Fibroblast of gingiva (primary cell): ENCODE results near the gene SALL1.

Experiments used
- DNase-seq: peaks from one replicate; pipeline ENCODE4 v3.0.0-alpha.2; 2011; ENCODE audit warnings: low read depth

The SALL1 gene

DNA sequence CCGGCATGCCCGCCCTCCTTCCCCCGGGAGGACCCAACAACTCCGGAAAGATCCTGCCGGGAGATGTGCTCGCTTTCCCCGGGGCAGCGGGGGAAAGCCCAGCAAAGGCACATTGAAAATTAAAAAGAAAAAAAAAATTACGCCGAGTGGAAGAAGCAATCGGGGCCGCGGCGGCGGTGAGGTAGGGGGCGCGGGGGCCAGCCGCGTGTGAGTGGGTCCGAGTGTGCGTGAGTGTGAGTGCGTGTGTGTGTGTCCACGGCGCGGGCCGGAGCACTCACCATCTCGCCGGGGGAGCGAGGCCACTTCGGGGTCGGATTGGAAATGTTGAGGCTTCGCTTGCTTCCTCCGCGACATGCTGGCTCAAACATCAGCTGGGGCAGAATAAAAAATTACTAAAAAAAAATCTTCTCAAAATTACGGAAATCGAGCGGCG, at the start of gene SALL1:
Gene SALL1, minus strand, starts transcription at position 383 of the 433 bp plus-strand sequence. Its CDS starts 29 bp downstream, at position 354.
- no peak for DNase-seq

DNA sequence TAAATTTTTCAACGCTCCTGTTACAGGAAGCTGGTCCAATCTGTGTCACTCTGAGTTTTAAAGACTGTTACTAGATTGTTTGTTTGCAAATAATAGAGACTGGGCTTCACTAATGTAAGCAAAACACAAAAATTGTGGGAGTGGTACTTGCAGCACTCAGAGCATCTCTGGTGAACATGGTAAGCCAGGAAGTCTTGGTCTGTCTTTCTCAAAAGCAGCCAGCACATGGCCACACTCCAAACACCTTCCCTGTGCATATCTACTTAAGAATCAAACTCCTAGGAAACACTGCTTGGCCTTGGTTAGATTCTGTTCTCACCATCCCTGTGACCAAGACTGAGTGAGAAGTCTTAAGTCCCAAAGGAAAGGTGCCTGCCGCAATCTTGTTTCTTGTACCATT, 49.7 kb upstream of the SALL1 start:
- no peak for DNase-seq

DNA sequence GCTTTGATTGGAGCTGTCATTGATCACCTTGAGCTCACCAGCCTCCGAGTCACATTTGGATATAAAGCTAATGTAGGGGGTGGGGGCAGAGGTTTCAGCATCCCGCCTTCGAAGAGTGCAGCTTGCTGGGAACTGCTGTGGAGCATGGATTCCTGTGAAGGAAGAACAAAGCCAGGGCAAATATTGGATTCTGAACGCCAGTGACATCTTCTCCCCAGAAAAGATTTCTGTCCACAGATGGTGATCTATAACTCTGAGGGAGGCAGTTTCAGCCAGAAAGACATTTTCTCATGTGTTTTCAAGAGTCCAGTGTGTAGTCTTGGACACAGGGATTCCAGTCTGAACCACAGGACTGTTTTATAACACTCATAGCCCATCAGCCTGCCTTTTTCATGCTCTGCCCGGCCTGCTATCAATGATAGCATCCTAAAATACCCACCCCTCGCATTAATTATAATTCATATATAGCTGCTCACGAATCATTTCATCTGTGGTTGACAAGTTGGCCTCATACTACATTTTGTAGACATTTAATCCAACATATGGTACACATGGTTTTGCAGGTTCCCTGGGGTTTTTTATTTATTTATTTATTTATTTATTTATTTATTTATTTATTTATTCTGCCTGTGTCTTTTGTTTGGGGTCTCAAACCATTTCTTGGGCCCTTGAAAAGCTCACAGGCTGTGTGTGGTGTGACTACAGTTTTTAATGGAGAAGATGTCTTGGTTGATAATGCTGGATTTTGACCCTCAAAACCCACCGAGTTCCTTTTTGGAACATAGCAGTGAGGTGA, 47.1 kb upstream of the SALL1 start:
- DNase-seq: no peak

DNA sequence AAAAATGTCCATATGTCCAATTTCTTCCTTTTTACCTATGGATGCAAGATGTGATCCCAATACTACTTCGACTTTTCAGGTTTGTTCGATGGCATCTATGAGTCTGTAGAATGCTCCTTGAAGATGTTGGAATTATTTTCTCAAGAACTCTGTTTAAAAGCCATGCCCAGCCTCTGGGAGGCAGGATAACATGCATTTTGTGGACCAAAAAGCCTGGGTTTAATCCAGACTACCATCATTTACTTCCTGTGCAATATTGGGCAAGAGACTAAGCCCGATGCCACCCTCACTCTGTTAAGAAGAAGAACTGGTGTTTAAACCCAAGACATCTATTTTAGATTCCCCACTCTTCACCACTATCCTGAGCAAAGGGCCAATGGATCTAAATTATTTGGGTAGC, 42.8 kb upstream of the SALL1 start:
- no peak for DNase-seq

DNA sequence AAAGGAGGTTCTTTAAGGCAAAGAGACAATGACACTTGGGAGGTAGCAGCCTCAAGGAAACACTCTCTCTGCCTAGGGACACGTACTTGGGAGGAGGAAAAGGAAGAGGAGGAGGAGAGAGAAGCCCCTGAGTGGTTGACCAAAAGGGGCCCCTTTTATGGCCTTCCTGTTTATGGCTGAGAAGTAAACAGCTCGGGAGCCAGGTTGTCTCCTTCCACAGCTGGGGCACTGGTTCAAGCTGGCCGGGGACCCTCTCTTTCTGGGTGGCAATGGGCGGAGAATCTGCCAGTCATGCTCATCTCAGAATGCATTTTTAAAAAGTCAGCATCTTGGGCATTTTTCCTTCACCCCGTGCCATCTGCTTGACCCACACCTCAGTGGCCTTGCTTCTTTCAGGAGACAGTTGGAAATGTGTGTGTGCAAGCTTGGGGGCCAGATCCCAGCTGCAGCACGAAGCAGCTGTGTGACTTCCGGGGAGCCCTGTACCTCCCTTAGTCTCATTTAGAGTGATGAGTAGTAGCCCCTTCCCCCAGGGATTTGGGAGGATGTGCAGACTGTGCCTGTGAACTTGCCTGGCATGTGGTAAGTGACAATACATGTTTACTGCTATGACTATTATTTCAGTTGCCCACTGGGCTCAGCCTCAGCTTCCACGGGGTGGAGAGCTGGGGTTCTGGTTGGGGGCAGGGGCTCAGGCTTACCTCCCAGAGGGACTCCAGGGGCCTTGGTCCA, 33.8 kb upstream of the SALL1 start:
- DNase-seq: no peak

DNA sequence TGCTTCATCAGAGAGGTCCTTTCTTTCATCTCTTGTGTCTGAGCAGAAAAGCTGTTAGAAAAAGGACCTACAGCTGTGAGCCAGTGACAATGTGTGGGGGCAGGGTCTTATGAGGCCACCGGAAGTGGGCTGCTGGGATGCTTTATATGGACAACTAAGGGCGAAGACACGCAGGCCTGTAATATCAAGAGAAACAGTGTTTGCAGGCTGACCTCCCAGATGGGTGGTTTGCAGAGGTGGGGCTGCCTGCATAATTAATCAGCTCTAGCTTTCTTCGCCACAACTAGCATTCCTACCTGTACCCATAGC, 30.4 kb upstream of the SALL1 start:
- DNase-seq: no peak

DNA sequence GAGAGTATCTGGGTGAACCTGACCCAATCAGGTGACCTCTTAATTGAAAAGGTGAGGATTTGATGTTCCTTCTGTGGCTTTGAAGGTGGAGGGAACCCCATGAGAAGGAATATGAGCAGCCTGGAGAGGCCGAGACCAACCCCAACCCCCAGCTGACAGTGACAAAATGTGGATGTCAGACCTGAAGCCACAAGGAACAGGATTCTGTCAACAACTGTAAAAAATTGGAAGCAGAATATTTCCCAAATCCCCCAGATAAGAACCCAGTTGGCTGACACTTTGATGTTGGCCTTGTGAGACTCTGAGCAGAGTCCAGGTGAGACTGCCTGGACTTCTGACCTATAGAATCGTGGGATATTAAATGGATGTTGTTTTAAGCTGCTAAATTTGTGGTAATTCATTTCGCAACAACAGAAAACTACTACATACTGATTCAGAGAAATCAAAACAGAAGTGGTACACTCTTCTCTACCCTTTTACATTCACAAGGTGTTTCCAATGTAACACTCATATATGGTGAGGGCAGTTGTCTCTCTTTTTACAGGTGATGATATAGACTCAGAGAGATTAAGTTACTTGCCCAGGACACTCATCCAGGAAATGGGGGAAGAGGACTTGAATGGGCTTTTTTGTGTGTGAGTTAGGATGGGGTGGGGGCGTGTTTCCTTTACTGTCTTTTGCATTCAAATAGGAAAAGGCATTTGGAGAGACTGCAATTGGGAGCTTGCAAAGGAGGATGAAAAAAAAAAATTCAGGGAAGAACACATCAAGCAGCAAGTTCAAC, 29.8 kb upstream of the SALL1 start:
- DNase-seq: no peak

DNA sequence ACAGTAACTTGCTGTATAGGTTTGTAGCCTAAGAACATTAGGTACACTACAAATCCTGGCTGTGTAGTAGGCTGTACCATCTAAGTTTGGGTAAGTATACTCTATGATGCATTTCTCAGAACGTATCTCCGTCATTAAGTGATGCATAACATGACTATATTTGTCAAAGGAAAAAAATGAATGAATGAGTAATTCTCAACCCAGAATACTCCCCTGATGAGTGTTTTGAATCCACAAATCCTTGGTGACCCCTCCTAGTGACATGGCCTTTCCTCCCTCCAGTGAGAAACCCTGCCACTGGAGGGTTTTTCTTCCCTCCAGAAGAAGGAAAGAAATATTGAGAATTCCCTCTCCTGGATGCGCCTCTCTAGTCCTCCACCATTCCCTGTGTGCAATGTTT, 24.0 kb upstream of the SALL1 start:
- DNase-seq: no peak

DNA sequence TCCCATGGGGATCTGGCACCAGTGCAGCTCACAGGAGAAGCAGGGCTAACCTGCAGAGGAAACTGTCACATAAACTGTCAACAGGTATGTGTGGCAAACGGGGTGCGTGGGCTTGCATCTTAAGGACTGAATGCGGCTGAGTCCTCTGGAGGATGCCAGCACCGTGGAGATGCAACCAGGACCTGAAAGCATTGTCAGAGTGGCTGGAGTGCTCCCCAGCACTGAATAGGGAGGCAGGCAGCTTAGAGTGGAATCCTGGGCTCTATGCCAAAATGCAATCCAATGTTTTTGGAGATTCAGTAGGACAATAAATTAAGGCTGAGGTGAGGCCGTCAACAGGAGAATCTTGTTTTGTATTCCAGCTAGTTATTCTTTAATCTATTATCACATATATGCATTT, 21.3 kb upstream of the SALL1 start:
- no peak for DNase-seq

DNA sequence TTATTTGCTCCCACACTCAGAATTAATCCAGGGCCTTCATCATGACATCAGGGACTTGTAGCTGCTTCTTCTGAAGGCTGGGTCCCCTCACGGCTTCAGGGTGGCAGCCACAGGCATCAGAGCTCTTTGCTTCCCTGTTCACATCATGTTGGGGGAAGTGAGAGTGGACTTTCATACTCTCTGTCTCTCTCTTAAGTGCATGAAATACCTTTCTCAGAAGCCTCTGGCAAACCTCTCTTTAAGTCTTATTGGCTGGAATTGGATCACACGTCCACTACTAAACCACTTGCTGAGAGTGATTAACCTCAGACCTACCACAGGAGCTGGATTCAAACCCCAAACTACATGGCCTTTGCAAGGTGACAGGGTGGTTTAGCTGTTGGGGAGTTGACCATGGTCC, 17.7 kb upstream of the SALL1 start:
- DNase-seq: no peak

DNA sequence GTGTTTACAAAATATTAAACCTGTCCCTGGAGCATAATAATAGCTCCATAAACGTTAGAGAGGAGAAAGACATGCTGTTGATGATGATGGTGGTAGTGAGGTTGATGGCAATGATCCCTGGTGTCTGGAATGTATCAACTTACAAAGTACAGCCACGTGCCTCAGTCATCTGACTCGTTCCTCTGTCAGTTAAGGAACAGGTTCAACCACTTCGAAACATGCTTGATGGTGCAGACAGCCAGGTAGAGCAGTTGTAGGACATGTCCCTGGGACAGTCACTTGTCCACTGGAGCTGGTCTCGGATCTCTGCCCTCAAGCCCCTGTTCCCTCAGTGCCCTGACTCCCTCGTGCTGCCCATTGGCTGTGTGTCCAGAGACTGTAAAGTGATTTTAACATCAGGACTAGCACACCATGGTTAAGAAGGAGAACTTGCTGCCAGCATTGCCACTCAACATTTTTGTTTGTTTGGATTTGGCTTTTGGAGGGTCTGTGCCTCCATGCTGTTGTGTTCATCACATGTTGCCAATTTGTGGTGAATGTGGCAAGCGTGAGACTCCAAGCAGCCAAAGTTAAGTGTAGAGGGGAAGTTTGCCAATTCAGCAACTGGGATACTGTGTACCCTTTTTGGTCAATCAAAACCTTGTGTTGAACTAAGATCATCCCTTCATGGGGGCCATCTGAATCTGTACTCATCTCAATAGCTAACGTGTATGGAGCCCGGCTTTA, 16.3 kb upstream of the SALL1 start:
- no peak for DNase-seq

DNA sequence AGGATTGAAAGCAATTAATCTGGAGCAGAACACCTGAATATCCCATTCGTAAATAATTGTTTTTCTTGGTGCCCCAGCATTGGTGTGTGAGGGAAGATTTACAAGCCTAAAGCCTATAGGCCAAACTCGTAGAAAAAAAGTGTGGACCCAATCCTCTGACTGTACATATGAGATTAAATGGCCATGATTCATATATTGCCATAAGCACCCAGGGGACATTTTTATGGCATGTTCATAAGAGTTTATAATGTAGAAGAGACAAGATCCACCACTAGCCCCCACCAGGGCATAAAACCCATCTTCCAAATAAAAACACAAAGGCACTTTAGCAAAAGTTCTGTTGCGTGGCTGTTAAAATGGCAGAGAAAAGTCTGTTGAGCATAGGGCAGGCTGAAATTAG, 15.5 kb upstream of the SALL1 start:
- no peak for DNase-seq

DNA sequence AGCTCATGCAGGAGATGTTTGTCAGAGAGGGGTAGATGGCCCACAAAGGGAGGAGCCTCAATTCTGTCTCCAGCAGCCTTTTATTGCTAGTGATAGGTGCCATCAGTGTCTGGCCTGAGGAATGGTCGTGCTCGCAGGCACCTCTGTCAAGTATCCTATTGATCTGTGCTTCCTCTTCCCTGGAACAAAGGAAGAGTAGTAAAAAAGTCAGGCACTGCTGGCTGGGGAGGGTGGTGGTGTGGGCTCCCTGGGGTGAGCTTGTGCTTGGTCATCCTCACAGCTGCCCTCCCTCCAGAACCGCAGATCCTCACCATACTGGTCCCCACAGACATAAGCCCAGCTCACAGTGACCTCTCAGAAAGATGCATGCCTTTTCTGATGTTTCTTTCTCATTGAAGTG, 15.0 kb upstream of the SALL1 start:
- DNase-seq: no peak

DNA sequence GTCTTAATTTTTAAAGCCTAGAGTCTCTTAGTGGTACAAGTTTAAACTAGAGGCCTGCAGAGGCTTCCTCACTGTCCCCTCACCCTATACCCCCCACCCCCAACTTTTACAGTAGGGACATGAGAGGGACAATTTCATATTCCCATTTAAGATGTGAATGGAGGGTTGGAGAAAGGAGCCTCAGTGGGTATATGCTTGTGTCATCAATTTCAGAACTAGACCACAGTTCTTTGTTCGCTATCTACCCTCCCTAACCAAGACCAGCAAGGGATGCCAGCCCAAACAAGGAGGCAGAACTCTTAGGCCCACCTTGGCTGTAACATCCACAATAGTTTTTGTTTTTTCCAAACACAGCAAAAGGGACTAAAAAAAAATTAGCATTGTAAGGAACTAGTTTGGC, 14.0 kb upstream of the SALL1 start:
- DNase-seq: no peak

DNA sequence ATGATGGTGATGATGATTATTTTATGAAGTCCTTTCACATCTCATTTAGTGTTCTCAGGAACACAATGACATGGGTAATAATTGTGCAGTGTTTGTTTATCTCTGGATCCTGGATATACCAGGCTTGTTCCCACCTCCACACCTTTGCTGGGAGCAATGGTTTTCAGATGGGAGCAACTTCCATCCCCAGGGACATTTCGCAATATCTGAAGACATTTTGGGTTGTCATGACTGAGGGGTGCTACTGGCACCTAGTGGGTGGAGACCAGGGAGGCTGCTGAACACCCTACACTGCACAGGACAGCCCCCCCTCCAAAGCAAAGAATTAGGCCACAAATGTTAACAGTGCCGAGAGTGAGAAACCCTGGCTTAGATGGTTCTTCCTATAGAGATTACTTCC, 13.5 kb upstream of the SALL1 start:
- DNase-seq: no peak

DNA sequence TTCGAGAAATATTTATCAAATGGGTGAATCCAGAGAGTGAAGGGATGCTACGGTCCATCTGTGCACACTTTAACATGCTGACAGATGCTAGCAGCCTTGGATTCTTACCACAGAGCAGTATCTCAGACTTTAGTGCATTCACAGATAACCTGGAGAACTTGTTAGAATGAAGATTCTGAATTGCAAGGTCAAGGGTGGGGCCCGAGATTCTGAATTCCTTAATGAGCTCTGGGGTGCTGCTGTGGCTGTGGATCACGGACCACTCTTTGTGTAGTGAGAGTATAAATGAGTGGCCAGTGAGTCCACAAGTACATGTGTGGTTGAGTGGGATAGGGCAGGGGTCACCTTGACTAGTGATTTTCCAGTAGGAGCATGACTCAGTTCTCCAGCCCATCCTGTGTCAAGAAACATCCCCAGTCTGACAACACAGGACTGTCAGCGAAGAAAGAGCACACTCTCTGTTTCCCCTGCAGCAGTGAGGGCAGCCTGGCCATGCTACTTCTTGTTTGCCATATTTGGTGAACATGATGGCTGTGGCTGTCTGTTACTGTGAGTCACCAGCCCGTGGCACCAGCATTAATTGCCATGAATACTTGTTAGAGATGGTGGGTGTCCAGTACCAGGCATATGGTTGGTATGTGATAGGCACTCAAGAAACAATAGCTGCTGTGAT, 13.0 kb upstream of the SALL1 start:
- no peak for DNase-seq

DNA sequence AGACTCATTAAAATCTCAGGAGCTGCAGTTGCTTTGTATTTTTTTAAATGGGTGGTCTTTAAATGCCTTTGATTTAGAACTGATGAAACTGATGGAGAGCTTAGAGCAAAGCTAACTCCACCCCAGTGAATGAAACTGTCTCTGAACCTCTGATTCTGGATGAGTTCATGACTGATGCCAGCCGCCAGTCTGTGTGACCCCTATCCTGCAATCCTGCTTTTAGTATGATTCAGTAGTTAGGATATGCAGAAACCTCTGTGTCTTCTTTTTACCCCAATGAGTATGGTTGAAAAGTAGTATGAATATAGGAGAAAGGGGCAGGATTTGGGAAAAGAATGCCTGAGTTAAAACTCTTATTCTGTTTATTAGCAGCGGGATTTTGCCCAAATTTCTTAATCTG, 12.3 kb upstream of the SALL1 start:
- DNase-seq: no peak

DNA sequence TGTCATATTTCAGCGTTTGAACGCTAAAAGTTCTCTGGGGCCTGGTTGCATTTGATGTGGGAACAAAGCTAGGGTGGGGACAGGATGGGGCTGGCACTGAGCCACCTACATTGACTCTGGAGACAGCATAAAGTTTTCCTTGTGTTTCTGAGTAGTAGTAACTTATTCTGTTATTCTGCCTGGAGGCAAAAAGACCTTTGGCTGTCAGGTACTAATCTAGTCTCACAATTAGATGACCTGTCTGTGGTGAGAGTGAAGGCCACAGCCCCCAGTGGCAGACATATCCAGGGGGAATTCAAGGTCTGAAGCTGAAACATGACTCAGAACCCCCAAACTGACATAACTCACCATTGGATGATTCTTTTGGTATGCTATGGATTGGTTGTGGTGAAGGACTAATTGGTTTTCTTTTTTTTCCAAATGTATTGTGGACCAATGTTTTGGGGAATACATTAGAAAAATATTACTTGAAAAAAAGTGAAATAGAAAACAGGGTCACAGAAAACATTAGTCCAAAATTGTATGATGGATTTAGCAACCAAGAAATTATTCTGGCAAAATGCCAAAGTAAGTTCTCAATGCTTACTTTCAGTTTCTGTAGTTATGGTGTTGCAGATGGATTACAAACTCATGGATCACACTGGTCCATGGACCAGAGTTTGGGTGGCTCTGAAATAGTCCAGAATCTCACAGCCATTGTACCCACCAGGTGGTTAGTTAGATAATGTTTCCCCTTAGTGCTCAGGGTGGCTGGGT, 10.5 kb upstream of the SALL1 start:
- DNase-seq: no peak

DNA sequence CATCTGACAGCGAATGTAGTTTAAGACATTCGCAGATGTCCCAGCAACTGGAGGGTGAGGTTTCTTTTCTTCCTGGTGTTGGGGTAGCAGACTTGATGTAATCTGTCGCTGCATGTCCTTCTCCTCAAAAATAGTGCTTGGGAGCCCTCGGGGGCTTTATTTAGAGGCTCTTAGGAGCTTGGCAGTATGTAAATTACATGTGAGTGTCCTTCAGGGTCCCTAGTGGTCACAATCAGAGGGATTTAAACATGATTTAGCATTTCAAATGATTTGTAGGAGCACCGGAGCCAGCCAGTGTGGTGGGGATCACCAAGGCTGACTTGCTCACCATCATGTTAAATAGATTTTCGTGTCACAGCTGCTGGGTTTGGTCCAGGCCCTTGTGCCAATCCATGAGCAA, 8.8 kb upstream of the SALL1 start:
- no peak for DNase-seq

DNA sequence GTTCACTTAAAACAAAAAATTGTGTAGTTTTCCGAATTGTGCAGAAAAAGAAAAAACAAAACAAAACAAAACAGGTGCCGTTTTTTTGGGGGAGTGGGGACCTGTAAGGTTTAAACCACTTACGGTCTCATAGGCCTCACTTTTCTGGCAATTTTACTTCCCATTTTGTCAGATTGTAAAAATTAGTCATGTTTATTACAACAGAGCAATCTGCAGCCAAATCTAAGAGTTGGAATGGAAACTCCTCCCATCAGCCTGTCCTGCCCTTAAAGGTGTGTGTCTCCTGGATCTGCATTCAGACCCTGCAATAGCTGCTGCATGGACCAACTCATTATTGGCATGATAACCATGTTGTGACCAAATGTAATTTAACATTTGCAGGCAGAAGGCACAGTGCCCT, 8.2 kb upstream of the SALL1 start:
- no peak for DNase-seq

DNA sequence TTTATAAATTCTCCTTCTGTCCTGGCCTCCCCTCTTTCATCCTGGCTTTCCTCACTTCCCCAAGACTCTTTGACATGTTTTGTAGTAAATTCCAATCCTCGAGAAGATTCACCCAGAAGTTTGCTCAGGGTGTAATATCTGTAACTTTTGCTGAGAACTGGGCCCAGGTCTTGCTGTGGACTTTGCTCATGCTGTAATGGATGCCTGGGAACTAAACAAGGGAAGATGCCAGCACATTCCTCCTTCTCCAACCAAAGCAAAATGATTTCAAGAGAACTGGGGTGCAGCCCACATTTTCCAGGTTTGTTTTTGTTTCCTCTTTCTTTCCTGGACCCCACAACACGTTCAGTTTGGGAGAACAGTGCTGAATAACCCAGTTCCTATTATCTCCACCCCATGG, 6.6 kb upstream of the SALL1 start:
- no peak for DNase-seq
